GM12878 (cell line): ENCODE data around the gene AIG1. TPM values are rescaled to one million over a fixed set of nuclear protein-coding genes. Genes with fewer than 3 reads are reported as not detected.

ENCODE experiments used
- ATAC-seq: fragments of 200-7000 bp; cut with Tn5 transposase; 3 replicates; pipeline ENCODE4 v1.9.1; 2020; ENCODE audit warnings: mild to moderate bottlenecking, moderate library complexity
- BruUV-seq: library from RNA; stranded (reverse); fragments of 400-500 nt; replicated peaks from 2 replicates; lab custom pipeline; 2021; lab: Mats Ljungman, UMichigan
- CTCF ChIA-PET: fragments of 300-600 bp; sonication (Branson Sonifier 250); formaldehyde crosslinking; extraction: SDS; loops from one replicate; lab custom pipeline; 2021; ENCODE audit warnings: inconsistent platforms; lab: Yijun Ruan, JAX
- POLR2A ChIA-PET: fragments of 350-600 bp; formaldehyde crosslinking; extraction: SDS; loops from one replicate; lab custom pipeline; 2021; ENCODE audit warnings: inconsistent platforms; lab: Charles Lee
- RAD21 ChIA-PET: fragments of 300-600 bp; sonication (Branson Sonifier 250); formaldehyde crosslinking; loops from one replicate; lab custom pipeline; 2023; ENCODE audit warnings: antibody characterized with exemption; ENCODE audit not compliant: unreplicated experiment; lab: Charles Lee
- SMC1A ChIA-PET: fragments of 300-600 bp; sonication (Branson Sonifier 250); formaldehyde crosslinking; loops from one replicate; lab custom pipeline; 2023; ENCODE audit not compliant: unreplicated experiment, uncharacterized antibody; lab: Charles Lee
- DNase-seq: peaks from one replicate; pipeline ENCODE4 v3.0.0-alpha.2; 2011; ENCODE audit warnings: low read depth, low spot score
- FAIRE-seq: peaks from 3 replicates; lab custom pipeline; 2011; peaks lifted over from hg19 to GRCh38; lab: Jason Lieb, UNC
- H2AFZ ChIP-seq: 2 replicates; pipeline ENCODE4 v1.6.0; 2011; ENCODE audit warnings: low read depth, low read length, control low read depth; ENCODE audit not compliant: control insufficient read depth
- H3K27ac ChIP-seq: 2 replicates; pipeline ENCODE4 v1.5.1; 2011; ENCODE audit warnings: control low read depth; ENCODE audit not compliant: control insufficient read depth, insufficient read depth
- H3K27me3 ChIP-seq, 2 experiments: replicated peaks in 1 of 2; 2 replicates each; pipeline versions ENCODE4 v1.6.0 to v1.6.1; 2011; ENCODE audit warnings: low read length in 1 of 2; ENCODE audit not compliant: control insufficient read depth in 2 of 2, insufficient read depth in 2 of 2
- H3K36me3 ChIP-seq, 2 experiments: 2 replicates each; pipeline ENCODE4 v1.5.1; 2011; ENCODE audit warnings: low read length in 1 of 2; ENCODE audit not compliant: control insufficient read depth in 2 of 2, insufficient read depth in 2 of 2
- H3K4me1 ChIP-seq: 2 replicates; pipeline ENCODE4 v1.6.1; 2011; ENCODE audit warnings: mild to moderate bottlenecking, low read length, moderate library complexity, mixed read lengths; ENCODE audit not compliant: control insufficient read depth, insufficient read depth
- H3K4me2 ChIP-seq: 2 replicates; pipeline ENCODE4 v1.6.0; 2011; ENCODE audit warnings: control low read depth; ENCODE audit not compliant: control insufficient read depth, insufficient read depth
- H3K4me3 ChIP-seq: fragments of 200-600 bp; sonication (generic); 2 replicates; pipeline ENCODE4 v1.5.1; 2016
- H3K79me2 ChIP-seq: 2 replicates; pipeline ENCODE4 v1.6.0; 2011; ENCODE audit warnings: low read length; ENCODE audit not compliant: control insufficient read depth, insufficient read depth
- H3K9ac ChIP-seq: 2 replicates; pipeline ENCODE4 v1.8.0; 2011; ENCODE audit warnings: low read length, control low read depth, mixed read lengths; ENCODE audit not compliant: control insufficient read depth, insufficient read depth
- H3K9me3 ChIP-seq: replicated peaks from 3 replicates; pipeline ENCODE4 v1.5.1; 2011; ENCODE audit warnings: mild to moderate bottlenecking, low read length; ENCODE audit not compliant: control insufficient read depth, insufficient read depth
- H4K20me1 ChIP-seq: 2 replicates; pipeline ENCODE4 v1.6.0; 2011; ENCODE audit not compliant: control insufficient read depth, insufficient read depth
- CBX5 ChIP-seq: sonication (generic); IDR thresholded peaks from 2 replicates; pipeline ENCODE4 v1.6.1; 2016; ENCODE audit warnings: low read depth, moderate library complexity, mild to moderate bottlenecking, inconsistent platforms
- CHD4 ChIP-seq: fragments of 200-600 bp; sonication (generic); IDR thresholded peaks from 2 replicates; pipeline ENCODE4 v1.6.1; 2016; ENCODE audit warnings: mild to moderate bottlenecking
- EGR1 ChIP-seq, 2 experiments: IDR thresholded peaks; 1 replicate in 1 of 2; 2 replicates in 1 of 2; pipeline ENCODE4 v1.6.1; 2011 to 2012; ENCODE audit warnings: low read depth in 2 of 2, low read length in 2 of 2, borderline replicate concordance in 1 of 2, mild to moderate bottlenecking in 1 of 2, moderate library complexity in 1 of 2
- FOXK2 ChIP-seq: fragments of 450-650 bp; IDR thresholded peaks from 2 replicates; pipeline ENCODE4 v1.6.1; 2017; ENCODE audit warnings: mild to moderate bottlenecking, moderate library complexity
- NFIC ChIP-seq: IDR thresholded peaks from 2 replicates; pipeline ENCODE4 v1.6.1; 2012; ENCODE audit warnings: low read depth, mild to moderate bottlenecking, inconsistent platforms, low read length, moderate library complexity
- PML ChIP-seq: IDR thresholded peaks from 2 replicates; pipeline ENCODE4 v1.6.1; 2012; ENCODE audit warnings: low read length, inconsistent platforms
- POLR2A ChIP-seq: IDR thresholded peaks from 2 replicates; pipeline ENCODE4 v1.6.1; 2011; ENCODE audit warnings: low read depth, mild to moderate bottlenecking, low read length
- POLR2AphosphoS5 ChIP-seq: IDR thresholded peaks from 2 replicates; pipeline ENCODE4 v1.6.1; 2011; ENCODE audit warnings: mild to moderate bottlenecking, low read length, inconsistent platforms
- RELA ChIP-seq: fragments of 450-650 bp; IDR thresholded peaks from 2 replicates; pipeline ENCODE4 v1.8.0; 2014; ENCODE audit warnings: borderline replicate concordance; ENCODE audit not compliant: partially characterized antibody
- SIN3A ChIP-seq: IDR thresholded peaks from 2 replicates; pipeline ENCODE4 v1.6.1; 2012; ENCODE audit warnings: low read depth, low read length, improper control_type of control experiment
- SUZ12 ChIP-seq: fragments of 200-600 bp; sonication (generic); IDR thresholded peaks from one replicate; pipeline ENCODE4 v1.6.1; 2018; ENCODE audit warnings: antibody characterized with exemption, mild to moderate bottlenecking; ENCODE audit not compliant: unreplicated experiment
- TAF1 ChIP-seq: IDR thresholded peaks from 2 replicates; pipeline ENCODE4 v1.6.1; 2011; ENCODE audit warnings: mild to moderate bottlenecking, low read depth, low read length, borderline replicate concordance
- TBL1XR1 ChIP-seq: IDR thresholded peaks from 2 replicates; pipeline ENCODE4 v1.6.1; 2012; ENCODE audit warnings: low read depth, low read length, improper control_type of control experiment
- WGBS: methylation state at CpG from one replicate; pipeline ENCODE4 v1.1.6; 2016; ENCODE audit warnings: low lambda C conversion rate; ENCODE audit not compliant: insufficient replicate concordance, insufficient coverage; ENCODE audit errors: missing lambda C conversion rate; 5-methylcytosine and 5-hydroxymethylcytosine counted together
- in situ Hi-C: fragments of 300-500 bp; cut with MboI; formaldehyde crosslinking; loops from 9 replicates; pipeline ENCODE4 v1.14.3; 2018; ENCODE audit warnings: mixed read lengths
- intact Hi-C: fragments of 100-400 bp; cut with micrococcal nuclease; formaldehyde crosslinking; loops from one replicate; pipeline ENCODE4 v1.14.2; 2022; ENCODE audit not compliant: unreplicated experiment
- polyA plus RNA-seq, 11 experiments: library from polyadenylated mRNA; depleted of rRNA in 4 of 11; unstranded in 6 of 11; stranded (reverse) in 5 of 11; fragments of >200 nt; fragmentation: Nextera tagmentation in 4 of 11; fragmentation: Illumina TruSeq in 1 of 11; extraction: Ambion mirVana in 4 of 11; extraction: Trizol in 1 of 11; gene quantifications; 1 replicate in 1 of 11; 2 replicates in 10 of 11; pipeline versions ENCODE4 v1.2.1 to v1.2.3, GENCODE V29; 2011 to 2016; ENCODE audit warnings: inconsistent platforms in 2 of 11, missing spikeins in 2 of 11, low read depth in 1 of 11
- total RNA-seq, 4 experiments: library from RNA; depleted of rRNA in 3 of 4; stranded (reverse); fragments of >200 nt in 3 of 4; fragmentation: Illumina TruSeq in 1 of 4; extraction: Trizol in 1 of 4; gene quantifications; 2 replicates each; pipeline versions ENCODE4 v1.2.1 to v1.2.3, GENCODE V29; 2013 to 2021
- TF ChIP-seq, protein P1 (sequence below): fragments of 450-650 bp; IDR thresholded peaks from 2 replicates; pipeline ENCODE4 v1.6.1; 2018; ENCODE audit warnings: borderline replicate concordance, mild to moderate bottlenecking; ENCODE audit not compliant: partially characterized antibody
- TF ChIP-seq, protein P2 (sequence below): fragments of 450-650 bp; IDR thresholded peaks from 2 replicates; pipeline ENCODE4 v1.6.1; 2017; ENCODE audit warnings: mild to moderate bottlenecking
- TF ChIP-seq, protein P3 (sequence below): fragments of 450-650 bp; conservative IDR thresholded peaks from 2 replicates; pipeline ENCODE4 v1.6.1; 2017; ENCODE audit warnings: mild to moderate bottlenecking, moderate library complexity

The AIG1 gene
- total and polyA plus RNA-seq, 10 of the 15 experiments (the other 5 are each of a cell fraction or from before 2014, with no cell fraction given): 27.0 to 74.5 (median 36.4) TPM

DNA sequence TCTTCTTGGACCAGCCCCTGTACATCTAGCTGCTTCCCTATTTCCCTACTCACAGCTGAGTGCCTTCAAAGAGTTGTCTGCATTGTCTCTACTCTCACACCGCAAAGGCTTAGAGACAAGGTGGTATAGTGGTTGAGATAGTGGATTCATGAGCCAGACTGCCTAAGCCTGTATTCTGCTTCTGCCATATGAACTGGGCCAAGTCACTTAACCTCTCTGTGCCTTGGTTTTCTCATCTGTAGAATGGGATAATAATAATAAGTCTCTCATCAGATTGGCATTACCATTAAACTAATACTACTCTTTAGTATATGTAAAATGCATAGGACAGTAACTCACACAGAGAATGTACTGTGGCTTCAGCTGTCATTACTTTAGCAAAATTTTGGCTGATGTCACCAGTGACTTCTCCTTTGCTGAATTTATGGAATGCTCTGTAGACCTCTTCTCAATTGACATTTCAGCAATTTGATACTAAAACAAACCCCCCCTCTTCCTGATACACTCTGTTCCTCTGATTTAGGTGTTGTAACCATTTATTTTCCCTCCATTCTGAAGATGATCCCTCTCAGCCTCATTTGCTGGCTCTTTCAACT, 233.7 kb downstream of the AIG1 start:
- no peaks in the 10 kb centered on the region for H3K36me3 ChIP-seq
- no peaks in the 10 kb centered on the region for H3K79me2 ChIP-seq
- ChIA-PET POLR2A (no interaction called here), SMC1A (no interaction called here), RAD21 (no interaction called here), CTCF (no interaction called here)
- H3K9me3 ChIP-seq: no peaks in the 10 kb centered on the region
- FAIRE-seq (no peak), DNase-seq (no peak), ATAC-seq (no peak)
- TF ChIP-seq SIN3A: no peak
- no peak for TF ChIP-seq TAF1
- TF ChIP-seq, protein P1, sequence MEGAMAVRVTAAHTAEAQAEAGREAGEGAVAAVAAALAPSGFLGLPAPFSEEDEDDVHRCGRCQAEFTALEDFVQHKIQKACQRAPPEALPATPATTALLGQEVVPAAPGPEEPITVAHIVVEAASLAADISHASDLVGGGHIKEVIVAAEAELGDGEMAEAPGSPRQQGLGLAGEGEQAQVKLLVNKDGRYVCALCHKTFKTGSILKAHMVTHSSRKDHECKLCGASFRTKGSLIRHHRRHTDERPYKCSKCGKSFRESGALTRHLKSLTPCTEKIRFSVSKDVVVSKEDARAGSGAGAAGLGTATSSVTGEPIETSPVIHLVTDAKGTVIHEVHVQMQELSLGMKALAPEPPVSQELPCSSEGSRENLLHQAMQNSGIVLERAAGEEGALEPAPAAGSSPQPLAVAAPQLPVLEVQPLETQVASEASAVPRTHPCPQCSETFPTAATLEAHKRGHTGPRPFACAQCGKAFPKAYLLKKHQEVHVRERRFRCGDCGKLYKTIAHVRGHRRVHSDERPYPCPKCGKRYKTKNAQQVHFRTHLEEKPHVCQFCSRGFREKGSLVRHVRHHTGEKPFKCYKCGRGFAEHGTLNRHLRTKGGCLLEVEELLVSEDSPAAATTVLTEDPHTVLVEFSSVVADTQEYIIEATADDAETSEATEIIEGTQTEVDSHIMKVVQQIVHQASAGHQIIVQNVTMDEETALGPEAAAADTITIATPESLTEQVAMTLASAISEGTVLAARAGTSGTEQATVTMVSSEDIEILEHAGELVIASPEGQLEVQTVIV: no peak
- TF ChIP-seq SUZ12: no peak
- TF ChIP-seq FOXK2: no peak
- TF ChIP-seq POLR2AphosphoS5: no peak
- TF ChIP-seq CHD4: no peak
- TF ChIP-seq EGR1 (IDR thresholded peaks at IDR 0.05; ENCODE audit: borderline replicate concordance in 1 of 2, low read depth in 2 of 2, low read length in 2 of 2): no peak
- TF ChIP-seq, protein P2, sequence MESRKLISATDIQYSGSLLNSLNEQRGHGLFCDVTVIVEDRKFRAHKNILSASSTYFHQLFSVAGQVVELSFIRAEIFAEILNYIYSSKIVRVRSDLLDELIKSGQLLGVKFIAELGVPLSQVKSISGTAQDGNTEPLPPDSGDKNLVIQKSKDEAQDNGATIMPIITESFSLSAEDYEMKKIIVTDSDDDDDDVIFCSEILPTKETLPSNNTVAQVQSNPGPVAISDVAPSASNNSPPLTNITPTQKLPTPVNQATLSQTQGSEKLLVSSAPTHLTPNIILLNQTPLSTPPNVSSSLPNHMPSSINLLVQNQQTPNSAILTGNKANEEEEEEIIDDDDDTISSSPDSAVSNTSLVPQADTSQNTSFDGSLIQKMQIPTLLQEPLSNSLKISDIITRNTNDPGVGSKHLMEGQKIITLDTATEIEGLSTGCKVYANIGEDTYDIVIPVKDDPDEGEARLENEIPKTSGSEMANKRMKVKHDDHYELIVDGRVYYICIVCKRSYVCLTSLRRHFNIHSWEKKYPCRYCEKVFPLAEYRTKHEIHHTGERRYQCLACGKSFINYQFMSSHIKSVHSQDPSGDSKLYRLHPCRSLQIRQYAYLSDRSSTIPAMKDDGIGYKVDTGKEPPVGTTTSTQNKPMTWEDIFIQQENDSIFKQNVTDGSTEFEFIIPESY: no peak
- TF ChIP-seq NFIC: no peak
- TF ChIP-seq TBL1XR1: no peak
- TF ChIP-seq PML: no peak
- TF ChIP-seq, protein P3, sequence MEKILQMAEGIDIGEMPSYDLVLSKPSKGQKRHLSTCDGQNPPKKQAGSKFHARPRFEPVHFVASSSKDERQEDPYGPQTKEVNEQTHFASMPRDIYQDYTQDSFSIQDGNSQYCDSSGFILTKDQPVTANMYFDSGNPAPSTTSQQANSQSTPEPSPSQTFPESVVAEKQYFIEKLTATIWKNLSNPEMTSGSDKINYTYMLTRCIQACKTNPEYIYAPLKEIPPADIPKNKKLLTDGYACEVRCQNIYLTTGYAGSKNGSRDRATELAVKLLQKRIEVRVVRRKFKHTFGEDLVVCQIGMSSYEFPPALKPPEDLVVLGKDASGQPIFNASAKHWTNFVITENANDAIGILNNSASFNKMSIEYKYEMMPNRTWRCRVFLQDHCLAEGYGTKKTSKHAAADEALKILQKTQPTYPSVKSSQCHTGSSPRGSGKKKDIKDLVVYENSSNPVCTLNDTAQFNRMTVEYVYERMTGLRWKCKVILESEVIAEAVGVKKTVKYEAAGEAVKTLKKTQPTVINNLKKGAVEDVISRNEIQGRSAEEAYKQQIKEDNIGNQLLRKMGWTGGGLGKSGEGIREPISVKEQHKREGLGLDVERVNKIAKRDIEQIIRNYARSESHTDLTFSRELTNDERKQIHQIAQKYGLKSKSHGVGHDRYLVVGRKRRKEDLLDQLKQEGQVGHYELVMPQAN: no peak
- TF ChIP-seq CBX5: no peak
- TF ChIP-seq RELA: no peak
- TF ChIP-seq POLR2A: no peak
- no peak overlapping the region for H2AFZ ChIP-seq
- no peak overlapping the region for H3K4me3 ChIP-seq
- H3K4me2 ChIP-seq: no peak overlapping the region
- intact Hi-C loops: no loop called here
- H3K9ac ChIP-seq: no peak overlapping the region
- in situ Hi-C loops: no loop called here
- peaks cover 6% of the 10 kb centered on the region; the same call in 1 of the 2 replicates for H3K4me1 ChIP-seq
- H4K20me1 ChIP-seq: no peaks in the 10 kb centered on the region
- no peaks in the 10 kb centered on the region; a peak in 1 of 4 replicates for H3K27me3 ChIP-seq
- WGBS: 59% methylated on average over 1 of the region's 1 CpG
- no TSS peak for BruUV-seq
- H3K27ac ChIP-seq: no peak overlapping the region
